Non-pigmented ciliary epithelial cell (primary cell): ENCODE results near the gene ERFL.
A peak's percentile ranks its signal among the peaks of the same experiment; 100 is the strongest.

Experiments
- DNase-seq: peaks from one replicate; pipeline ENCODE4 v3.0.0-alpha.2; 2010; ENCODE audit warnings: low read depth

Gene ERFL

GRCh38 chr19:41859618-41860418, 68.4 kb downstream of the ERFL start, which contains the start of gene RPS19:
Gene RPS19 (plus strand): TSS chr19:41860255. CDS start chr19:41860775, 520 bp downstream.
- peak; percentile 90 for DNase-seq

GRCh38 chr19:41859213-41859617, 69.0 kb downstream of the ERFL start:
- no peak for DNase-seq
